GM23248 (cell line): Measurements from ENCODE around the gene SLC13A3.

Experiments
- EZH2 ChIP-seq: fragments of 200-600 bp; sonication (generic); IDR thresholded peaks from 2 replicates; pipeline ENCODE4 v1.6.1; 2018; ENCODE audit warnings: antibody characterized with exemption, mild to moderate bottlenecking; ENCODE audit not compliant: insufficient read depth, poor library complexity, severe bottlenecking
- EZH2phosphoT487 ChIP-seq: fragments of 200-600 bp; sonication (generic); IDR thresholded peaks from 2 replicates; pipeline ENCODE4 v1.6.1; 2018; ENCODE audit warnings: antibody characterized with exemption, moderate library complexity, mild to moderate bottlenecking, low read depth; ENCODE audit not compliant: insufficient read depth

DNA sequence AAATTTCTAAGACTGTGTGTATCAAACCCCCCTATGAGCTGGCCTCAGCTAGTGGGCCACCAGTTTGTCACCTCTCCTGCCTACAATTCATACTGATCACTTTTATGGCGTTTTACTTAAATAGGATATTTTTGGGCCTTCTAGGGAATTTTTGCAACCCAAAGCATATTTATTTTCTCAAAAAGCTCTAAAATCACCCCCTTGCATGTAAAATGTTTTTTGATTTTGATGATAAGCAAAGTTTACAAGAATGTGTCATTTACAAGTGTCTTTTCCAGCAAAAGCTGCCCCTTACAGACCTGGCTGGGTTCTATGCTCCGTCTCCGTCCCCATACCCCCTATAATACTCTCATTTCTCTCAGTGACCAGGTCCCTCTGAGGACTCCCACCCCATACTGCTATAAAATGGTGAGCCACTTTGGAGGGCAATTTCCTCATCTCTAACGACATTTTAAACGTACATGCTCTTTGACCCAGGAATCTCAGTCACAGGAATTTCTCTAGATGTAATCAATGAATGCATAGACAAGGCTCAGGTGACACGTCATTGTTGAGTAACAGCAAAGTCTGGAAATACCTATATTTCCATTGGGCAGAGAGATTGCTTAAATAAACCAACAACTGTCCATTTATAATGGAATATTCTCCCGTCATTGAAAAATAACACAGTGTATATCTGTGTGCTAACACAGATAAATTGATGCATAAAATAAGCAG, 86.9 kb downstream of the SLC13A3 start:
- TF ChIP-seq EZH2, result no peak
- no peak for TF ChIP-seq EZH2phosphoT487
